Right renal pelvis (tissue), 4 donors: Measurements from ENCODE around the gene DCP1A. TPM values are rescaled to one million over a fixed set of nuclear protein-coding genes. Genes with fewer than 3 reads are reported as not detected.
"Not testable (repeated sequence)": the region's sequence is repeated elsewhere in the genome, so short reads cannot be mapped to it uniquely, and the experiment has no call there.

ENCODE experiments used
- DNase-seq, 4 donors: peaks; one replicate each; pipeline ENCODE4 v3.0.0-alpha.2; 2013; ENCODE audit warnings: low read depth in 4 of 4, low spot score in 3 of 4, missing footprints in 1 of 4
- polyA plus RNA-seq, 4 donors: library from polyadenylated mRNA; unstranded; fragments of 120-200 nt; gene quantifications; one replicate each; pipeline ENCODE4 v1.2.1, GENCODE V29; 2013; ENCODE audit not compliant: insufficient read length in 4 of 4

The DCP1A gene
- polyA plus RNA-seq, 4 donors: 27.5 to 34.2 (median 30.8) TPM

DNA sequence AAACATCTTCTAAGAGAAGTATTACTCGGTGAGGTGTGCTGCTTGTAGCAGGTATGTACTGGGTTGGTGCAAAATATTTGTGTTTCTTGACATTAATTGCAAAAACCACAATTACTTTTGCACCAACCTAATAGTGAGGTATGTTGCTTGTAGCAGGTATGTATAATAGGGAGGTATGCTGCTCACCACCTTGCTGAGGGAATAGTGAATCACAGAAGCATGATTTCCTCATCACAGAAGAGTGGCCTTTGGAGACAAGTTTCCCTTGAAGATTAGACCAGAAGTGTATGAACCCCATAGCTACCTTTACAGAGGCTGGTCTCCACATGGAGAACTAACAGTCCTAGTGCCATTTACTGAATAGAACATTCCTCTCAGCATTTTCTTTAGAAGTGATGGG is 15.5 kb downstream of the DCP1A start:
- no peak for DNase-seq

- no peak for DNase-seq
These were observed 17.4 kb downstream of the DCP1A start for GRCh38 chr3:53329897-53330296.

DNA sequence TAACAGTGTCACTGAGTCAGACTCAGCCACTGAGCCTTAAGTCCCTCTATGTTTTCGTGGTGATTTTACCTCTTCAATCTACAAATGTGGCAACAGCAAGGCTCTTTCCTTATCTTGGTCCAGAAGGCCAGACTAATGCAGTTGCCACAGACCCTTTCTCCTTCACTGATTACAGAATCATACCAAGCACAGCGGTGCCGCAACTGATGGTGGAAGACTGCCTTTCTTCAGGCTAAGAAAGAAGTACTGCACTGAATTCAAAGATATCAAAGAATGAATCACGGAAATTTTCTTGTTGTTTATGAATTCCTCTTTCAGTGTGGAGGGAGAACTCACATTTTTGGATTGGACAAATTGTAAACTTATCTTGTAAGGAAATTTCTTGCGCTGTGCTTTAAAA is 18.6 kb downstream of the DCP1A start:
- DNase-seq: no peak

- not testable (repeated sequence) for DNase-seq
These were observed 19.4 kb downstream of the DCP1A start for GRCh38 chr3:53327986-53328385.

DNA sequence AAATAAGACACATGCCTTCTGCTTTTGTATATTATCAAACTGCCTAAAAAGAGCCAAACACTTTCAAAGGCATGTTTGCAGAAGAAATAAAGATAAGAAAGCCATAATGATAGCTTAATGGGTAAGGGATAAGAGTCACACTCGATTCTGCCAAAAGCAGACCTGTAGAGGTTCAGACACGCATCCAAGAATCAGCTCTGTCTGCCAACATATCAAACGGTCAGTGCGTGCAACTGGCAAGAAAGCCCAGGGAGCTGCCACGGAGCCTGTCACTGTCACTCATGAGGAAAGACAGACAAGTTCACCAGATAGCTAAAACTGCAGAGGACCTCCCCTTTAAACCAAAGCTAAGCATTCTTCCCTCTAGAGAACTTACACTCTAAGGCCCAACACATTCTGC is 23.2 kb downstream of the DCP1A start:
- no peak for DNase-seq

GRCh38 chr3:53320697-53321096 is 26.6 kb downstream of the DCP1A start:
- DNase-seq: no peak

- no peak for DNase-seq
These were observed 28.8 kb downstream of the DCP1A start for GRCh38 chr3:53318522-53318921.

- no peak for DNase-seq
These were observed 34.5 kb downstream of the DCP1A start for GRCh38 chr3:53312832-53313231.

DNA sequence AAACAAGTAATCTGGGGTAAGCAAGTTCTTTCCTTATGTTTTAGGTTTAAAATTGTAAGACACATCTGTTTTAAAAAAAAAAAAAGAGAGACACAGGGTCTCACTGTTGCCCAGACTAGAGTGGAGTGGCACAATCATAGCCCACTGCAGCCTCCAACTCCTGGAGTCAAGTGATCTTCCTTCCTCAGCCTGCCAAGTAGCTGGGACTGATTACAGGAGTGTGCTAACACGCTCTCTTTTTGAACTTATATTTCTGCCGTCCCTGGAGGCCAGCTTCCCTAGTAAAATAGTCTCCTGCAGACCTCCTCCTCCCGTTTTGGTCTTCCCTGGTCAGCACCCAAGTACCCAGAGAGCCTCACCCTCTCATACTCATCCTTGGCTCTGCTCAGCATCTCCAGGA is 35.5 kb downstream of the DCP1A start:
- DNase-seq: no peak

DNA sequence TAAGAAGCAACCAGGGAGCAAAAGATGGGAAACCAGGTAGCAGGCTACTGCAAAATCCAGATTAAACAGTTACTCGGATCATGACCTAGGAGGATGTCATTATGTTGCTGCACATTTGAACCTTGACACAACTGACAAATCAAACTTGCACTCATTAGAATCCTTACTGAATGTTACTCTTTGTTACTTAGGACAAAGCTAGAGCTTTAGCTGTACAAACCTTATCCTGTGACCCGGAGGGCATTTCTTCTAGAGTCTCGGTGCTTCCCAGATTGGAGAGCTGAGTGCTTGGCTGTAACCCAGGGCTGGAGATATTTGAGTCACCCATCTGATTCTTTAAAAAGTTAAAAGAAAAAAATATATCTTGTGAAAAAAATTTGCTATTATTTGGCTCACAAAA is 43.4 kb downstream of the DCP1A start:
- DNase-seq: no peak

DNA sequence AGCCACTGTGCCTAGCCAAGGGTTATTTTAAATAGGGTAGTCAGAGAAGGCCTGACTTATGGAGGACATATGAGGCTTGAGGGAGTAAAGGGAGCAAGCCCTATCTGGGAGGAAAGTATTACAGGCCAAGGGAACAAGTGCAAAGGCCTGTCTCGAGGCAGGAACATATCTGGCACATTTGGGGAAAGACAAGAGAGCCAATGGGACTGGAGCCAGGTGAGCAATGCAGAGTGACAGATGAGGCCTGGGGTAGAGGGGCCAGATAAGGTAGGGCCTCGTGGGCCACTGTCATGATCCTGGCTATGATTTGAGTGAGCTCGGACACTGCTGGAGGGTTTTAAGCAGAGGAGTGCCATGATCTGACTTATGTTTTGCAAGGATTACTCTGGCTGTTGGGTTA is 43.8 kb downstream of the DCP1A start:
- DNase-seq: no peak

GRCh38 chr3:53300826-53301225 is 46.5 kb downstream of the DCP1A start:
- no peak for DNase-seq

DNA sequence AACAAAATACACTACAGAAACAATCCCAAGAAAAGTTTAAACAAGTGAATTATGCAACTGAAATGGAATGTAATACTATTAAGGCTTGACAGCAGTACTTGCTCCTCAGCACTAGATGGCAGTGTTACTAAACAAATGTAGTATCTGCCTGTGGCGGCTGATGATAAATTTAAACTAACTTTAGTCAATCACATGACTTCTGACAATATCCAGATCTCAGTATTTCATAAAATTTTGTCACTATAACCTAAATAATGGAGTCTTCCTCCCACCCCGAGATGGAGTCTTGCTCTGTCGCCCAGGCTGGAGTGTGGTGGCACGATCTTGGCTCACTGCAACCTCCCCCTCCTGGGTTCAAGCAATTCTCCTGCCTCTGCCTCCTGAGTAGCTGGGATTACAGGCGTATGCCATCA is 47.7 kb downstream of the DCP1A start:
- DNase-seq: peak in 3 of 4 donors; percentile 16 to 31 (median 22)

DNA sequence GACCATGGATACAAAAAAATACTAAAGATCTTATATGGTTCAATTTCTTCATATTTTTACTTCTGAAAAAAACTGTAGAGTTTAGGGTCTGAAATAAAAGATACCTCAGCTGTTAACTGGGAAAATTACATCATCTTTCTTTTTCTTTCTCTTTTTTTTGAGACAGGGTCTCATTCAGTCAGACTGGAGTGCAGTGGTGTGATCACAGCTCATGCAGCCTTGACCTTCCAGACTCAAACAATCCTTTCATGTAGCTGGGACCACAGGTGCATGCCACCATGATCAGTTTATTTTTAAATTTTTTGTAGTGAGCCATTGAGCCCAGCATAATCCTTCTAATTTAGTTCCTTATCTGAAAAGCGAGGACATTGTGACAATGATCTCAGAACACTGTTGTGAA is 51.9 kb downstream of the DCP1A start:
- DNase-seq: no peak

DNA sequence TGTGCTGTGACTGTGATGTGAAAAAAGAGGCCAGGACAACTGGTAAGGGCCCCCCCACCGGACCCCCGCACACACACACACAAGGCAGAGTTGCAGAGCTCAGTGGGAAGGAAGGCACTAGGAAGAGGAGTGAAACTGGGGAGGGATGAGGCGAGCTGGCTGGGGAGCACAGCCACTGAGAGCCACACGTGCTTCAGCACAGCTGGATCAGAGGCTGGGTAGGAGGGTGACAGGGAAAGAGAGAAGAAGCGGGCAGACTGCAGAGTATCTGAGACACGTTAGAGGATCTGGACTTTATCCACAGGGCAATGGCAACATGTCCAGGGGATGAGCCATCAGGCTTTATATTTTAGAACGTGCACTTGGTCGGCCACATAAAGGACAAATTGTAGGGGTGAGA is 53.5 kb downstream of the DCP1A start:
- DNase-seq: no peak

DNA sequence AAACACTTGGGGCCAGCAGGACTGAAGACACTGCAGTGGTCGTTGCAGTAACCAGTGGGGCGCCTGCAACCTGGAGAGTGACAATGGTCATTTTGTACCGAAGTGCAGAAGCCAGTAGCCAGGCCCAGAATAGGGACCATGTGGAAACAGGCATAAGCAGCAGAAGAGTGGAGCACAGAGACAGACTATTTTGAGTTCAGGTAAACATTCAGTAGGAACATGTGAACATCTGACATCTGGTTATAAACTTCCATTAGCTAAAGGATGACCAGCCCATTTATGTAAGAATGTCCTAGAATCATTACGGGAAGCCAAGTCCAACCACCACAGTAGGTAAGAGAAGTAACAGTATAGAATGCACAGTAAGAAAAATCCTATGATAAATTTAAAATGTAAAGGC is 59.1 kb downstream of the DCP1A start:
- no peak for DNase-seq

DNA sequence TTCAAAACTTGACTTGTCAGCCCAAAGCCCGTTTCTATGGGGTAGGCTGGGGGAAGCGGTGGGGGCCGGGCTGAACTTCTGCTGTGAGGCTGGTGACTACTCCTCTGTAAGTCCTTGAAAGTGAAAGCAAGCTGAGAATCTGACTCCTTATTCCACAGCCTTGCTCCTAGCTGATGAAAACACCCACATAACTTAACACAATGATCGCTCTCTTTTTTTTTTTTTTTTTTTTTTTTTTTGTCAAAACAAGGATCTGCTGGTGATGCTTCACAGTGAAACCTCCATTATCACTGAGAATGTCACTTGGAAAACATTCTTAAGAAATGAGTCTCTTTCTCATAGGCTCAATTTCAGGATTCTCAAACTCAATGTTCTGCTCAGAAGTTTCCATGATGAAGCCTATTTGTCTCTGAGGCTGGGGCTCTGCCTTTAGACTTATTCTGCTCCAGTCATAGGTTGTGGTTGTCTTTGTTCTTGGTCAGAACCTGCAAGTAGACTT is 60.2 kb downstream of the DCP1A start:
- DNase-seq: no peak

GRCh38 chr3:53286727-53287126 is 60.6 kb downstream of the DCP1A start:
- DNase-seq: no peak

DNA sequence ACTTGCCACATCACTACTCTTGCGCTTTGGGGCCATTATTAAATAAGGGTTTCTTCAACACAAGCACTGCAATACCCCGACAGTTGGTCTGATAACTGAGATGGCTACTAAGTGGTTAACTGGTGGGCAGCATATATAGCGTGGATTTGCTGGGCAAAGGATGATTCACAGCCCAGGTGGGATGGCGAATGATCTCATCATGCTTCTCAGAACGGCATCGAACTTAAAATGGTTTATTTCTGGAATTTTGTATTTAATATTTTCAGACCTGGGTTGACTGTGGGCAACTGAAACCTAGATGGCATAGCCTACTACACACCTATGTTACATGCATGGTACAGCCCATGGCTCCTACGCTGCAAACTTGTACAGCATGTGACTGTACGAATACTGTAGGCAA is 64.8 kb downstream of the DCP1A start:
- DNase-seq: no peak

- DNase-seq: no peak
These were observed 68.7 kb downstream of the DCP1A start for GRCh38 chr3:53278667-53279066.

DNA sequence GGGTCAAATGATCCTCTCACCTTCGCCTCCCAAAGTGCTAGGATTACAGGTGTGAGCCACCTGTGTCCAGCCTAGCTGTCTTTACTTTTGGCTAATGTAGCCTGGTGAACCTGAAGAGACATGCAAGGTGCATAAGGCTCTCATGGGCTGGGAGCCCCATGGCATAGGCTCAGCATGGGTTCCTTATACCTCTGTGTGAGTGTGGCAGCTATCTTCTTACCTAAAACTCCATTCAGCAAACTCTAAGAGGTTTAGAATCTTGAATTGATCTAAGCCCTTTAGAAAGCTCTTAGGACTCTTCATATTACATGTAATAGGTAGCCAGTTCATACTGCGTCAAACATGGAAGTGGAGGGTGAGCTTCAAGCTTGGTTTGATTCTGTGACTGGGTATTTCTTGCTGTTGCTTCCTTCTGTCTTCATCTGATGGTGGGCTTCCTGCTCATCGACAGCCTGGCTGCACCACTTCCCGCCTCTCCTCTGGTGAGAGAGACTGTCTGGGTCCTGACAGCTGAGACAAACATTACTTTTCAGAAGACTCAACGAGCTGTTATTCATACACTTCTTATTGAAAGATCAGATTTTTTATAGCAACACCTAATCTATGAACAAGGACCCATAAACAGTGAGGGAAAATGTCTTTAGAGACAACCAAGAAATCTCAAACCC is 72.3 kb downstream of the DCP1A start:
- DNase-seq: no peak

GRCh38 chr3:53273146-53273670 is 74.1 kb downstream of the DCP1A start:
- no peak for DNase-seq
